ENCODE results near the gene GRM4.

Gene GRM4

GRCh38 chr6:33976437-33977360 is 169.2 kb downstream of the GRM4 start:
- DNase-seq: no peak

DNA sequence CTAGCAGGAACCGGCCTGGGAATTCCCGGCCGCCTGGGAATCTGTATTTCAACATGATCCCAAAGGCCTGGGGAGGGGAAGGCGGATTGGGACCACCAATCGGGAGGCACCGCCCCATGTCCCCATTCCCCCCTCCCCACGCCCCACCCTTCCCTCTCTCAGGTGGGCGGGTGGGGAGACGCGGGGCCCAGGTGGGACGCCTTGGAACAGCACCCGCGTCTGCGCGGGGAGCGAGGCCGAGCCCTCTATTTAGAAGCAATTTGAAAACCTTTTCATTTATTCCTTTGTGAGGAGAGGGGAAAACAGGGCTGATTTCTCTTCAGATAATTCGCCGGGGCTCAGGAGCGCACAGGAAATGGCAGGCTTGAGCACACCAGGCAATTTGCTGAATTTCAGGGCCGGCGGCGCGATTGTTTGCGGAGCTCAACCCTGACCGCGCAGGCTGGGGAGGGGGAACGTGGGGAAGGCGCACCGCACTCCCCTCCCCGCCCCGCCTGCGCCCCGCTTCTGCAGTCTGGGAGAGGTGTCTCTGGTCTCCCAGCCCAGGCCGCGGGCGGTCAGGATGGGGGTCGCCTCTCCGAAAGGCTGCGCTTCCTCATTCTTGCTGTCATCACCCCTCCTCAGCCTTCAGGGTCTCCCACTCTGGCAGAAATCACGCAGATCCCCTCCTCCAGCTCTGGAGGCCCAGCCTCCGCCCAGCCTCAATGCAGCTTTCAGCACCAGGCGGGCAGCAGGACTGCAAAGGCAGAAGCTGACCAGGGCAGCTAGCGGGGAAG is 170.0 kb downstream of the GRM4 start:
- no peak for DNase-seq

- no peak for DNase-seq
Measured at GRCh38 chr6:33974471-33974870, 171.4 kb downstream of the GRM4 start.

DNA sequence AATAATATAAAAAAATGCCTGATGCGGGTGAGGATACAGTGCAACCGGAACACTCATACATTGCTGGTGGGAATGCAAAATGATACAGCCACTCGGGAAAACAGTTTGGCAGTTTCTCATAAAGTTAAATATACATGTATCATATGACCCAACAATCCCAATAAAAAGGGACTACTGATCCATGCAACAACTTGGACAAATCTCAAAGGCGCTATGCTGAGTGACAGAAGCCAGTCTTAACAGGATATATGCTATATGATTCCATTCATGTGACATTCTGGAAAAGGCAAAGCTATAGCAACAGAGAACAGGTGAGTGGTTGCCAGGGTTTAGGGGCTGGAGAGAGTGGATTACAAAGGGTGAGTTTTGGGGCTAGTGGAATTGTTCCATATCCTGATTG is 171.9 kb downstream of the GRM4 start:
- no peak for DNase-seq

DNA sequence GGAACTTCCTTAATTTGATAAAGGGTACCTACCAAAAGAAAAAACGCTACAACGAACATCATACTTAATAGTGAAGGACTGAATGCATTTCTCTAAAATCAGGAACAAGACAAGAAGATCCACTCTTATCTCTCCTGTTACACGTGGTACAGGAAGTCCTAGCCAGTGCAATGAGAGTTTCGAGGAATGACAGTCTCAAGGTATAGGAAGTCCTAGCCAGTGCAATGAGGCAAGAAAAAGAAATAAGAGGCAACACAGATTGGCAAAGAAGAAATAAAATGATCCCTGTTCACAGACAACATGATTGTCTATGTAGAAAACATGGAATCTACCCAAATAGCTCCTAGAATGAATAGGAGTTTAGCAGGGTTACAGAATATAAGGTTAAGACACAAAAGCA is 174.3 kb downstream of the GRM4 start:
- no peak for DNase-seq

All from inflammatory macrophage (primary cell).